Brain pericyte (primary cell): ENCODE results near the gene NSUN6.

ENCODE experiments used
- DNase-seq: peaks from one replicate; pipeline ENCODE4 v3.0.0-alpha.2; 2012; ENCODE audit warnings: low read depth, low spot score

Gene NSUN6

GRCh38 chr10:18501198-18501597, 150.2 kb downstream of the NSUN6 start:
- no peak for DNase-seq

- no peak for DNase-seq
Observed at GRCh38 chr10:18500576-18500975, 150.8 kb downstream of the NSUN6 start.

DNA sequence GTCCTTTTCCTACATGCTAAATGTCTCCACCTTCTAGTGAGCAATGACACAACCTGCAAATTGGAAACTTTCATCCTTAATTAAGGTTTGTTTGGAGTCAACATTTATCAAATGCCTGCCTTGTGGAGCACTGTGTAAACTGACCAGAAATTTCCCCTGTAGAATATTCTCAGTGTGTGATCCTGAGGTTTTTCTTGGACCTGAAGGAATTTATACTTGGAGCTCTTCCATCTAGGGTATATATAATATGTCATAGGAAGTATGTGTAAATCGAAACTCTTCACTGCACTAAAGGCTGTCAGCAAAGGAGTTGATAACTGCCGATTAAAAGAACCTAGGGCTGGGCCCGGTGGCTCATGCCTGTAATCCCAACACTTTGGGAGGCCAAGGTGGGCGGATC, 152.4 kb downstream of the NSUN6 start:
- DNase-seq, result no peak

- DNase-seq, result no peak
Observed at GRCh38 chr10:18497806-18498369, 153.5 kb downstream of the NSUN6 start.
